GM10847 (cell line): Measurements from ENCODE around the gene ZCCHC2.

Source experiments
- POLR2A ChIP-seq: IDR thresholded peaks from 2 replicates; pipeline ENCODE4 v1.6.1; 2011; ENCODE audit not compliant: insufficient read length; ENCODE audit errors: extremely low read depth

ZCCHC2 gene

GRCh38 chr18:62603211-62603610, 80.4 kb downstream of the ZCCHC2 start:
- no peak for TF ChIP-seq POLR2A

- no peak for TF ChIP-seq POLR2A
Measured at GRCh38 chr18:62603979-62604378, 81.2 kb downstream of the ZCCHC2 start.

GRCh38 chr18:62605685-62606084, 82.9 kb downstream of the ZCCHC2 start:
- TF ChIP-seq POLR2A, result no peak

GRCh38 chr18:62606106-62606505, 83.3 kb downstream of the ZCCHC2 start:
- no peak for TF ChIP-seq POLR2A

- no peak for TF ChIP-seq POLR2A
Measured at GRCh38 chr18:62607302-62607701, 84.5 kb downstream of the ZCCHC2 start.

- no peak for TF ChIP-seq POLR2A
Measured at GRCh38 chr18:62607708-62608428, 85.0 kb downstream of the ZCCHC2 start.

GRCh38 chr18:62609764-62610163, 86.9 kb downstream of the ZCCHC2 start:
- TF ChIP-seq POLR2A, result no peak

GRCh38 chr18:62610351-62610700, 87.5 kb downstream of the ZCCHC2 start:
- no peak for TF ChIP-seq POLR2A

GRCh38 chr18:62610701-62611411, 88.0 kb downstream of the ZCCHC2 start:
- TF ChIP-seq POLR2A, result no peak

- TF ChIP-seq POLR2A, result no peak
Measured at GRCh38 chr18:62611453-62612288, 88.8 kb downstream of the ZCCHC2 start.

- TF ChIP-seq POLR2A, result no peak
Measured at GRCh38 chr18:62612289-62612645, 89.4 kb downstream of the ZCCHC2 start.

GRCh38 chr18:62612776-62613175, 90.0 kb downstream of the ZCCHC2 start:
- TF ChIP-seq POLR2A, result no peak

GRCh38 chr18:62614494-62614893, 91.7 kb downstream of the ZCCHC2 start:
- TF ChIP-seq POLR2A, result no peak

- TF ChIP-seq POLR2A, result no peak
Measured at GRCh38 chr18:62616331-62616805, 93.5 kb downstream of the ZCCHC2 start.

- no peak for TF ChIP-seq POLR2A
Measured at GRCh38 chr18:62617793-62618591, 95.2 kb downstream of the ZCCHC2 start.

GRCh38 chr18:62618735-62619134, 95.9 kb downstream of the ZCCHC2 start:
- no peak for TF ChIP-seq POLR2A

GRCh38 chr18:62621546-62621945, 98.7 kb downstream of the ZCCHC2 start:
- no peak for TF ChIP-seq POLR2A
